Stomach smooth muscle (tissue), 2 donors: ENCODE data around the gene BRD4.

Source experiments
- H3K27ac ChIP-seq: one replicate; pipeline ENCODE4 v1.7.0; 2013; ENCODE audit warnings: mild to moderate bottlenecking, low read length, inconsistent platforms
- H3K27me3 ChIP-seq, 2 donors: one replicate each; pipeline ENCODE4 v1.7.0; 2013; ENCODE audit warnings: low read length in 2 of 2; ENCODE audit not compliant: insufficient read depth in 2 of 2, control insufficient read depth in 1 of 2
- H3K36me3 ChIP-seq, 2 donors: one replicate each; pipeline ENCODE4 v1.7.0; 2013; ENCODE audit warnings: low read length in 2 of 2; ENCODE audit not compliant: control insufficient read depth in 2 of 2, insufficient read depth in 2 of 2
- H3K4me1 ChIP-seq: one replicate; pipeline ENCODE4 v1.7.0; 2013; ENCODE audit warnings: low read length; ENCODE audit not compliant: control insufficient read depth, insufficient read depth
- H3K4me3 ChIP-seq, 2 donors: one replicate each; pipeline ENCODE4 v1.7.0; 2013; ENCODE audit warnings: low read length in 2 of 2
- H3K9ac ChIP-seq, 2 donors: one replicate each; pipeline ENCODE4 v1.7.0; 2013; ENCODE audit warnings: low read length in 2 of 2, mild to moderate bottlenecking in 1 of 2
- H3K9me3 ChIP-seq, 2 donors: one replicate each; pipeline ENCODE4 v1.7.0; 2013; ENCODE audit warnings: low read length in 2 of 2; ENCODE audit not compliant: control insufficient read depth in 2 of 2
- donor health status: healthy.
- donor health status: Pancreatic carcinoma.

BRD4 gene

GRCh38 chr19:15238639-15239155, 93.6 kb downstream of the BRD4 start:
- H3K4me3 ChIP-seq = no peak overlapping the region
- H3K27me3 ChIP-seq = no peaks in the 10 kb centered on the region
- peaks cover 2% of the 10 kb centered on the region for H3K4me1 ChIP-seq
- H3K9ac ChIP-seq = no peak overlapping the region
- peaks cover 48 to 51% of the 10 kb centered on the region in 2 donors for H3K36me3 ChIP-seq
- H3K27ac ChIP-seq = no peak overlapping the region
- H3K9me3 ChIP-seq = no peaks in the 10 kb centered on the region

- Histone ChIP-seq H3K27me3 (peaks cover 0 to 3% of the 10 kb centered on the region in 2 donors), H3K4me1 (peaks cover 6% of the 10 kb centered on the region), H3K4me3 (no peak overlapping the region), H3K9ac (no peak overlapping the region), H3K36me3 (peaks cover 44 to 47% of the 10 kb centered on the region in 2 donors), H3K27ac (no peak overlapping the region), H3K9me3 (no peaks in the 10 kb centered on the region)
Measured at GRCh38 chr19:15237759-15238638, 94.3 kb downstream of the BRD4 start.

- Histone ChIP-seq H3K4me1 (peaks cover 12% of the 10 kb centered on the region), H3K9ac (no peak overlapping the region), H3K27ac (no peak overlapping the region), H3K27me3 (peaks cover 4 to 9% of the 10 kb centered on the region in 2 donors), H3K9me3 (no peaks in the 10 kb centered on the region), H3K36me3 (peaks cover 39 to 41% of the 10 kb centered on the region in 2 donors), H3K4me3 (no peak overlapping the region)
Measured at GRCh38 chr19:15236886-15237285, 95.5 kb downstream of the BRD4 start.

GRCh38 chr19:15235781-15236180, 96.6 kb downstream of the BRD4 start:
- Histone ChIP-seq H3K4me3 (no peak overlapping the region), H3K9ac (no peak overlapping the region), H3K9me3 (no peaks in the 10 kb centered on the region), H3K27me3 (peaks cover 13 to 20% of the 10 kb centered on the region in 2 donors), H3K36me3 (peaks cover 36% of the 10 kb centered on the region in 2 donors), H3K4me1 (peaks cover 16% of the 10 kb centered on the region), H3K27ac (no peak overlapping the region)

GRCh38 chr19:15234431-15235130, 97.8 kb downstream of the BRD4 start:
- H3K27me3 ChIP-seq = peaks cover 14 to 21% of the 10 kb centered on the region in 2 donors
- no peak overlapping the region for H3K9ac ChIP-seq
- no peak overlapping the region for H3K4me3 ChIP-seq
- peaks cover 25% of the 10 kb centered on the region in 2 donors for H3K36me3 ChIP-seq
- H3K9me3 ChIP-seq = no peaks in the 10 kb centered on the region
- no peak overlapping the region for H3K27ac ChIP-seq
- H3K4me1 ChIP-seq = peaks cover 14% of the 10 kb centered on the region

GRCh38 chr19:15231271-15231670, 101.1 kb downstream of the BRD4 start:
- no peak overlapping the region for H3K27ac ChIP-seq
- H3K27me3 ChIP-seq = peaks cover 14 to 21% of the 10 kb centered on the region in 2 donors
- H3K36me3 ChIP-seq = peaks cover 7 to 8% of the 10 kb centered on the region in 2 donors
- no peaks in the 10 kb centered on the region for H3K9me3 ChIP-seq
- H3K4me1 ChIP-seq = peaks cover 14% of the 10 kb centered on the region
- H3K9ac ChIP-seq = no peak overlapping the region
- no peak overlapping the region for H3K4me3 ChIP-seq

- Histone ChIP-seq H3K9me3 (no peaks in the 10 kb centered on the region), H3K9ac (no peak overlapping the region), H3K27me3 (peaks cover 14 to 16% of the 10 kb centered on the region in 2 donors), H3K4me1 (peaks cover 21% of the 10 kb centered on the region), H3K36me3 (no peaks in the 10 kb centered on the region), H3K27ac (no peak overlapping the region), H3K4me3 (no peak overlapping the region)
Measured at GRCh38 chr19:15227261-15227660, 105.1 kb downstream of the BRD4 start.

- H3K9ac ChIP-seq = no peak overlapping the region
- H3K36me3 ChIP-seq = no peaks in the 10 kb centered on the region
- H3K27ac ChIP-seq = no peak overlapping the region
- no peak overlapping the region for H3K4me3 ChIP-seq
- no peaks in the 10 kb centered on the region for H3K9me3 ChIP-seq
- H3K4me1 ChIP-seq = peaks cover 14% of the 10 kb centered on the region
- peaks cover under 1 to 2% of the 10 kb centered on the region in 2 donors for H3K27me3 ChIP-seq
Measured at GRCh38 chr19:15225760-15226159, 106.6 kb downstream of the BRD4 start.

- H3K4me1 ChIP-seq = peaks cover 14% of the 10 kb centered on the region
- H3K27me3 ChIP-seq = peaks cover 0 to 2% of the 10 kb centered on the region in 2 donors
- peak overlapping the region; percentile 37 for H3K27ac ChIP-seq
- peak overlapping the region; percentile 35 to 69 for H3K9ac ChIP-seq
- no peaks in the 10 kb centered on the region for H3K36me3 ChIP-seq
- no peaks in the 10 kb centered on the region for H3K9me3 ChIP-seq
- peak overlapping the region; percentile 77 to 87 for H3K4me3 ChIP-seq
Measured at GRCh38 chr19:15223649-15224361, 108.5 kb downstream of the BRD4 start.
